Measurements from ENCODE around the gene FBLN5.
"Not testable (repeated sequence)": the region's sequence is repeated elsewhere in the genome, so short reads cannot be mapped to it uniquely, and the experiment has no call there.

FBLN5 gene

GRCh38 chr14:91876492-91876891 is 71.0 kb downstream of the FBLN5 start:
- in situ Hi-C loops (cut with MboI; ENCODE audit: low pct_unique_long_range_greater_than_20kb, low sequenced_read_pairs, unreplicated experiment): no loop called here
- no peak for DNase-seq (ENCODE audit: low spot score)
- no peak for TF ChIP-seq CTCF (IDR thresholded peaks at IDR 0.05; ENCODE audit: extremely low read depth, insufficient read depth, missing control alignments)

GRCh38 chr14:91875525-91876286 is 71.8 kb downstream of the FBLN5 start:
- TF ChIP-seq CTCF (IDR thresholded peaks at IDR 0.05; ENCODE audit: extremely low read depth, insufficient read depth, missing control alignments): no peak
- in situ Hi-C loops (cut with MboI; ENCODE audit: low pct_unique_long_range_greater_than_20kb, low sequenced_read_pairs, unreplicated experiment): no loop called here
- no peak for DNase-seq (ENCODE audit: low spot score)

DNA sequence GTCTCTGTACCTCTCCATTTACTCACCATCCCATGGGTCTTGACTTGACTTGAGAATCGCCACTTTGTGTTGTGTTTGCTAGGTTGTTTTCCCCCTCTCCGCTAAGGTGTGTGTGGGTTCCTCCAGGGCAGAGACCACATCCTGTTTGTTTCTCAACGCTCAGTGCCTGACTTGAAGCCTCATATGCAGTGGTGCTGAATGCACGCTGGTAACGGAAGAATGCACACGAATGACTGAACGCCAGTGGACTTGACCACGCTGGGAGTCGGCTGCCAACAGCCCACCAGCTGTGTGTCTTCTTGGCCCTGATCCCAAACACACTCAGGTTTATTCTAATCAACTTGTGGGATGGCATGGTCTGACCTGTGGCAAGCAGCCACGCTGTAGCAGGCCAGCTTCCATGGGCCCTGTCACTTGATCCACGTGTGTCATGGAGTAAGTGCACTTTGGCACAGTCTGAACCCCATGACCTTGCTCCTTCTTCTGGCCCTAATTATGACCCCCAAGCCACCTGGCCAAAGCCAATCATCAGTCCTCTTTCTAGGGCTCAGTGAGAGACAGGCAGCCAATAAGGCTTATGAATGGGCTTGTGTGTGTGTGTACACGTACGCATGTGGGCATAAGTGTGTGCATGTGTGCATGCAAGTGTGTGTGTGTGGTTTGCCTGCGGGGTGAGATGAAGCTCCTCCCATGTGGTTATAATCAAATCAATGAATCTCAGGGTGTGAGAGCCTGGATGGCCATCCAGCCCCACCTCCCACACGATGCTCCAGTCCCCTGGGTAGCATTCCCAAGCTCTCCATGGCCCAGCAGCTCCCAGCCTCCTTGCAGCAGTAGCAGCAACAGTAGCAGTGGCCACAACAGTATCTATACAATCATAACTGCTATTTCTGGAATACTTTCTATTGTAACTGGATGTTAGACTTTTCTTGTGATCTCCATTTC is 73.8 kb downstream of the FBLN5 start:
- no peak for TF ChIP-seq CTCF (IDR thresholded peaks at IDR 0.05; ENCODE audit: extremely low read depth, insufficient read depth, missing control alignments)
- in situ Hi-C loops (cut with MboI; ENCODE audit: low pct_unique_long_range_greater_than_20kb, low sequenced_read_pairs, unreplicated experiment): no loop called here
- peak; percentile 50 for DNase-seq (ENCODE audit: low spot score)

- in situ Hi-C loops (cut with MboI; ENCODE audit: low pct_unique_long_range_greater_than_20kb, low sequenced_read_pairs, unreplicated experiment): no loop called here
- TF ChIP-seq CTCF (IDR thresholded peaks at IDR 0.05; ENCODE audit: extremely low read depth, insufficient read depth, missing control alignments): no peak
- no peak for DNase-seq (ENCODE audit: low spot score)
Observed at GRCh38 chr14:91872517-91873470, 74.7 kb downstream of the FBLN5 start.

- in situ Hi-C loops (cut with MboI; ENCODE audit: low pct_unique_long_range_greater_than_20kb, low sequenced_read_pairs, unreplicated experiment): no loop called here
- DNase-seq (ENCODE audit: low spot score): peak; percentile 40
- no peak for TF ChIP-seq CTCF (IDR thresholded peaks at IDR 0.05; ENCODE audit: extremely low read depth, insufficient read depth, missing control alignments)
Observed at GRCh38 chr14:91872011-91872501, 75.4 kb downstream of the FBLN5 start.

GRCh38 chr14:91871401-91871800 is 76.1 kb downstream of the FBLN5 start:
- DNase-seq (ENCODE audit: low spot score); in situ Hi-C loops (cut with MboI; ENCODE audit: low pct_unique_long_range_greater_than_20kb, low sequenced_read_pairs, unreplicated experiment): not testable (repeated sequence)
